ENCODE data around the gene ECE2. TPM values are rescaled to one million over a fixed set of nuclear protein-coding genes. Genes with fewer than 3 reads are reported as not detected.
A peak's percentile ranks its signal among the peaks of the same experiment; 100 is the strongest.

The ECE2 gene
- total RNA-seq, 1 experiment from 2014 or later = not detected

DNA sequence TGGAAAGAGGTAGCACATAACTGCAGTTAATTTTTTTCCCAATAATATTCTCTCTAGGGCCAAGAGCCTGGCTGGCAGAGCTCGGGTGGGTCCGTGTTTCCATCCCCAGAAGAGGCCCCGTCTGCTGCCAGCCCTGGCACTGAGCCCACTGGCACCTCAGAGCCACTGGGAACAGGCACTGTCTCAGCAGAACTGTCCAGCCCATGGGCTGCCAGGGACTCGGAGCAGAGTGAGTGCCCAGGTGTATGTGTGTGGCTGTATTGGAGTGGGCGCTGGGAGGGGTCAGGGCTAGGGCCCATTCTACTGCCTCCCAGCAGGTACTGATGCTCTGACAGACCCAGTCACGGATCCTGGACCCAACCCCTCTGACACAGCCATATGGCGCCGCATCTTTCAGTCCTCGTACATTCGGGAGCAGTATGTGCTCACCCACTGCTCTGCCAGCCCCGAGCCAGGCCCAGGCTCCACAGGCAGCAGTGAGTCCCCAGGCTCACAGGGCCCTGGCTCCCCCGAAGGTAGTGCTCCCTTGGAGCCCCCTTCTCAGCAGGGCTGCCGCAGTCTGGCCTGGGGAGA, 37.5 kb upstream of the ECE2 start:
- in situ Hi-C loops (cut with HindIII; ENCODE audit: low pct_unique_long_range_greater_than_20kb, low sequenced_read_pairs) = no loop called here

GRCh38 chr3:184239221-184239620, 36.6 kb upstream of the ECE2 start:
- in situ Hi-C loops (cut with HindIII; ENCODE audit: low pct_unique_long_range_greater_than_20kb, low sequenced_read_pairs) = no loop called here
- DNase-seq (ENCODE audit: low read depth, low spot score) = no peak

More for the DNA sequence above, 37.5 kb upstream of the ECE2 start:
- DNase-seq (ENCODE audit: low read depth, low spot score) = no peak

DNA sequence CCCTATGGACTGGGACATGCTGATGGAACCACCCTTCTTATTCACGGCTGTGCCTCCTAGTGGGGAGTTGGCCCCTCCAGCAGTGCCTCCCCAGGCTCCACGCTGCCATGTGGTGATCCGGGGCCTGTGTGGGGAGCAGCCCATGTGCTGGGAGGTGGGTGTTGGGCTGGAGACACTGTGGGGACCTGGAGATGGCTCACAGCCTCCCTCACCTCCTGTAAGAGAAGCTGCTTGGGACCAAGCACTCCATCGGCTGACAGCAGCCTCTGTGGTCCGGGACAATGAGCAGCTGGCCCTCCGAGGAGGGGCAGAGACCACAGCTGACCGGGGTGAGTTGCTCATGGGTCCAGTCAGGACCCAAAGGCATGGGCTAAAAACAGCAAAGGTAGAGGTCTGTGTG, 36.1 kb upstream of the ECE2 start:
- no peak for DNase-seq (ENCODE audit: low read depth, low spot score)
- in situ Hi-C loops (cut with HindIII; ENCODE audit: low pct_unique_long_range_greater_than_20kb, low sequenced_read_pairs) = no loop called here

DNA sequence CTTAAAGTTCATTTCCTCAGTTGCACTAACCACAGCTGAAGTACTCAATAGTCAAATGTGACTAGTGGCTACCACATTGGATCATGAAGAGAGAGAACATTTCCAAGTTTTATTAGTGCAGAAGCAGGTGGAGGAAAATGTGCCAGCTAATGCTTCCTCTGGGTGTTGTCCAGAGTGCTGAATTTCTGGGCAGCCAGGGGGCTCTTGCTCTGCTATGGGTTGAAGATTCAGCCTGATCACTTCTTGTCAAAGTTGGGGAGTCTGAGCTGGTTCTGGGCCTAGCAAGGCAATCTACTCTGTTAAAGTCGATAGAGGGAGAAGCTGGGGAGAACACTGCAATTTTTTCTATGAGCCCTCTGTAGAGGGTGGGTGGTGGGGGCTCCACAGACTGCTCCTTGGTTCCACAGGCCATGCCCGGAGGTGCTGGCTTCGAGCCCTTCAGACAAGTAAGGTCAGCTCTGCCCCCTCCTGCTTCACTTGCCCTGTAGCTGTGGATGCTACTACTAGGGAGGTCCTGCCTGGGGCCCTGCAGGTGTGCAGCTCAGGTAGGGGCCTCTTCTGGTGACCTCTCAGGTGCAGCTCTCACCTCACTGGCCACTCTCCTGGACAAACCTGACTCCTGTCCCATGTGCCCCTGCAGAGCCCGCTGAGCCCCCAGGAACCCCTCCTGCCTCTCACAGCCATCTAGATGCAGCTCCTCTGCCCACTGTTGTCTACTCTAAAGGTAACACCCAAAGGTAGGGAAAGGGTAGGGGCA, 35.3 kb upstream of the ECE2 start:
- peak; percentile 34 for DNase-seq (ENCODE audit: low read depth, low spot score)
- in situ Hi-C loops (cut with HindIII; ENCODE audit: low pct_unique_long_range_greater_than_20kb, low sequenced_read_pairs) = no loop called here

DNA sequence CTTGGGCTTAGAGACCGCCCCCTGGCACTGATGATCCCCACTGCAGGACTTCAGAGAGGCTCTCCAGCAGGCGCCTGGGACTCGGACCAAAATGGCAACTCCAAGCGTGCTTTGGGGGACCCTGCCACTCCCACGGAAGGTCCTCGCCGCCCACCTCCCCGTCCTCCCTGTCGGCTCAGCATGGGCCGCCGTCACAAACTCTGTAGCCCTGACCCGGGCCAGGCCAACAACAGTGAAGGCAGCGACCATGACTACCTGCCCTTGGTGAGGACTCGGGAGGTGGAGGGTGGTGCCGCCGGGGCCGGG, 34.7 kb upstream of the ECE2 start:
- no peak for DNase-seq (ENCODE audit: low read depth, low spot score)
- in situ Hi-C loops (cut with HindIII; ENCODE audit: low pct_unique_long_range_greater_than_20kb, low sequenced_read_pairs) = no loop called here

- in situ Hi-C loops (cut with HindIII; ENCODE audit: low pct_unique_long_range_greater_than_20kb, low sequenced_read_pairs) = no loop called here
- DNase-seq (ENCODE audit: low read depth, low spot score) = peak; percentile 46
Observed at GRCh38 chr3:184241447-184242296, 34.1 kb upstream of the ECE2 start.

DNA sequence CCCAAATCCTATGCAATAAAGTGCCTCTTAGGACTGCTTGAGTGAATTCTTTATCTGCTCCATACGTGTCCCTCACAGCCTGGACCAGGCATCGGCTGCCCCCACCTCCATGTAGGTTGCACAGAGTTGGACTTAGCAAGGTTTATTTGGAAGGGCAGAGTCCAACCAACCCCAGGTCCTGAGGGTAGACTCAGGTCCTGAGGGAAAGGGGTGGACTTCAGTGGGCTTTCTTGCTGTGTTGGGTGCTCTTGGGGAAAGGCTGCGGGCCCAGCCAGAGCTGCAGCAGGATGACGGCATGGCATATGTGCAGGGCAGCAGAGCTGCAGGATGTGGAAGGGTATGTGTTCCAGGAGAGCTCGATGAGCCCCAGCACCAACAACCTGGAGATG, 33.5 kb upstream of the ECE2 start:
- no peak for DNase-seq (ENCODE audit: low read depth, low spot score)
- in situ Hi-C loops (cut with HindIII; ENCODE audit: low pct_unique_long_range_greater_than_20kb, low sequenced_read_pairs) = no loop called here

DNA sequence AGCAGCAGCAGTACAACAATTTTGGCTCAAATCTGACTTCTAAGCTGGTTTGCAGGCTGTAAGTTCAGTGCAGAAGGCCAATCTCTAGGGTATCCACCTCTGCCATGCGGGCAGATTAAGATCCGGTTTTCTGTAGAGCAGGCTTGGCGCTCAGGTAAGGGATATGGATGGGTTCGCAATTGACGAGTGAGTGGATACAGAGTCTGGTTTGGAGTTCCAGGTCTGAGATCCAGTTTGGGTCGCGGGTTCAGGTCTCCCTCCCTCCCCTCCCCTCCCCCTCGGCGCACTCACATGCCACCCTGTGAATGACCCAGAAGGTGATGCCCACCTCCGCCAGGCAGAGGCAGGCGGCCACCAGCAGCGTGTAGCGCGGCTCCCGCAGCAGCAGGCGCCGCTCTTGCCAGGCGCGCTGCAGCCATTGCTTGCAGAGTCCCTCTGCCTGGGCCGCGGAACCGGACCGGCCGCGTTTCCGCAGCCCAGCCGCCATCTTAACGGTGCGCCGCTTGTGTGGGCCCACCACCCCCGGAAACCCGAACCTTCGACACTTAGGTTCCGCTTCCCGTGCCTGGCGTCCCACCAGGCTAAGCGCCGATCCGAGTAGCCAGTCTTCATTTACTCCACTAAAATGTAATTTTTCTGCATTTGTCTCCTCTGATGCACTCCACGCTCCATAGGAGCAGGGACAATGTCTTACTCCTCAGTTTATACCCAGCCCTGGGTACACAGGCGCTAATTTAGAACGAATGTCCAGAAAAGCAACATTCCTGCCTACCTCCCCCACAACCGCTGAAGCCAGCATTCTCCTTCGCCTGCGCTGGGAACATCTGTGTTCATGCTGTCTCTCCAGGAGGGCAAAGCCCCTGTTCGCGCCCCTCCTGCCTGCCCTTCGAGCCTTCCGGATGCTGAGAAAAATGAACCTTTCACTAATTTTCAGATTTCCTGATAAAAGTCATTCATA, 27.1 kb upstream of the ECE2 start, which contains the start of gene ALG3:
Gene ALG3, minus strand, starts transcription at position 509 of the 958 bp plus-strand sequence. Its CDS starts 22 bp downstream, at position 487.
- peak; percentile 82 for DNase-seq (ENCODE audit: low read depth, low spot score)
- in situ Hi-C loops (cut with HindIII; ENCODE audit: low pct_unique_long_range_greater_than_20kb, low sequenced_read_pairs) = no loop called here

GRCh38 chr3:184249412-184250166, 26.2 kb upstream of the ECE2 start, which contains the start of gene EEF1AKMT4:
TSS of gene EEF1AKMT4 (plus strand) at chr3:184249672. CDS start at chr3:184249695, 23 bp downstream.
- in situ Hi-C loops (cut with HindIII; ENCODE audit: low pct_unique_long_range_greater_than_20kb, low sequenced_read_pairs) = no loop called here
- DNase-seq (ENCODE audit: low read depth, low spot score) = peak; percentile 98

- in situ Hi-C loops (cut with HindIII; ENCODE audit: low pct_unique_long_range_greater_than_20kb, low sequenced_read_pairs) = no loop called here
- DNase-seq (ENCODE audit: low read depth, low spot score) = peak; percentile 94
Observed at GRCh38 chr3:184250167-184250828, 25.5 kb upstream of the ECE2 start.

DNA sequence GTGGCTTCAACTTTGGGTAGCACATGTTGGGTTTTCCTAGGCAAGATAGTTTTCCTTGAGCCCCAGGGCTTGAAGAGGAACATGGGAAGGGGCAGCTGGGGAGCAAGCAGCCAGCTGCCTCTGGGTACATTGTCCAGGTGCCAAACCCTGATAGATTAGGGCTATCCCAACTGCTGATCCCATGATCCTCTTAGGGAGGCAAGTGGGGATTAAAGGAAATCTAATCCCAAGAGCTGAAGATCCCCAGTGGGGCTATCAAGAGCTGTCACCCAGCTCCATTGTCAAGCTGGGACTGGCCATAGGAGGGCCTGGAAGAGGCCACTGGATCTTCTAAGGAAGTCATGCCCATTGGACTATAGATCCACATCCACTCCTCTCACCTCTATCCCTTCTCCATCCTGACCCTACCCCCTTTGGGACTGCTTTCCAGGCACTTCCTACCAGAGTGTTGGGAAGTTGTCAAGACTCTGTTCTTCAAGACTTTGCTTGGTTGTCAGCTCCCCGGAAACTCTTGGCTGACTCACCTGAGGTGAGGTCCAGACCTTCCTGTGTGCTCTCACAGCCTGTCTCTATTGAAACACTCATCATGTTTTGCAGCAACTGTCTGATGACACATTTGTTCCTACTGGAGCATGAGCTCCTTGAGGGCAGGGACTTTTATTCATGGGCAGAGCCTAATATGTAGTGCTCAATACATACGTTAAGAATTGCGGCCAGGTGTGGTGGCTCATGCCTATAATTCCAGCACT, 20.4 kb upstream of the ECE2 start:
- in situ Hi-C loops (cut with HindIII; ENCODE audit: low pct_unique_long_range_greater_than_20kb, low sequenced_read_pairs) = no loop called here
- no peak for DNase-seq (ENCODE audit: low read depth, low spot score)

DNA sequence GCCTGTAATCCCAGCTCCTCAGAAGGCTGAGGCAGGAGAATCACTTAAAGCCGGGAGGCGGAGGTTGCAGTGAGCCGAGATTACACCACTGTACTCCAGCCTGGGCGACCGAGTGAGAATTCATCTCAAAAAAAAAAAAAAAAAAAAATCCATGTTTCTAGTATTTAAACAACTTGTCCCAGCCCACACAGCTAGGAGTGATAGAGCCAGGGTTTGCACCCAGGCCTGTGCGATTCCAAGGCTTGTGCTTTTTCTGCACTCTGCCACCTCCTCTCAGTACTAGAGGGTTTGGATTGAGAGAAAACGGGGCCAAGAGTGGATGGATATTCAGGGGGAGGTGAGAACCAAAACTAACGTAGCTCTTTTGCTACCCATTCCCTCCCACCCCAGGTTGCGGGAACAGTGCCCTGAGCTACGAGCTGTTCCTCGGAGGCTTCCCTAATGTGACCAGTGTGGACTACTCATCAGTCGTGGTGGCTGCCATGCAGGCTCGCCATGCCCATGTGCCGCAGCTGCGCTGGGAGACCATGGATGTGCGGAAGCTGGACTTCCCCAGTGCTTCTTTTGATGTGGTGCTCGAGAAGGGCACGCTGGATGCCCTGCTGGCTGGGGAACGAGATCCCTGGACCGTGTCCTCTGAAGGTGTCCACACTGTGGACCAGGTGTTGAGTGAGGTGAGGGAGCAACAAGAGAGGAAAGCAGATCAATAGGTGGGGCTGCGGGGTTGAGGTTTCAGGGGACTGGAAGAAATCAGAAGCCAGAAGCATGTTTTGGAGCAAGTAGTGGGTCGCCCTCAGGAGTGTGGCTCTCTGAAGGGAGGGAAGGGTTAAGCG, 18.5 kb upstream of the ECE2 start:
- in situ Hi-C loops (cut with HindIII; ENCODE audit: low pct_unique_long_range_greater_than_20kb, low sequenced_read_pairs) = no loop called here
- no peak for DNase-seq (ENCODE audit: low read depth, low spot score)

DNA sequence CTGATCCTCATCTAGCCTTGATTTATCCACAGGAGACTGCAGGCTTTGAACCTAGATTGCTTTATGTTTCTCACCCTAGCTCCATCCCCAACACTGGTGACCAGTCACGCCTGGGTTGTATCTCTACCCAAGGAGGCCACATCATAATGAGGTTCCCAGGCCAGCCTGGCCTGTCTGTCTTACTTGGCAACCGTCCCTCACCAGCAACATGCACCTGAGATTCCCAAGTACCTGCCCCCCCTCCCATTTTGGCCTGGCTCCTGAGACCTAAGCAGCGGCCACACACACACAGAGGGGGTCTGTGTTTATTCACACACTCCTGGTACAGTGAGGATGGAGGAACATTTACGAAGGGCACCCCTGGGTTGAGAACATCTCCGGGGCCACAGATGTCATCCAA, 16.9 kb upstream of the ECE2 start:
- no peak for DNase-seq (ENCODE audit: low read depth, low spot score)
- in situ Hi-C loops (cut with HindIII; ENCODE audit: low pct_unique_long_range_greater_than_20kb, low sequenced_read_pairs) = no loop called here

GRCh38 chr3:184259396-184259877, 16.4 kb upstream of the ECE2 start:
- in situ Hi-C loops (cut with HindIII; ENCODE audit: low pct_unique_long_range_greater_than_20kb, low sequenced_read_pairs) = no loop called here
- DNase-seq (ENCODE audit: low read depth, low spot score) = no peak
